ENCODE measurements around the gene LRP6.

Gene LRP6

DNA sequence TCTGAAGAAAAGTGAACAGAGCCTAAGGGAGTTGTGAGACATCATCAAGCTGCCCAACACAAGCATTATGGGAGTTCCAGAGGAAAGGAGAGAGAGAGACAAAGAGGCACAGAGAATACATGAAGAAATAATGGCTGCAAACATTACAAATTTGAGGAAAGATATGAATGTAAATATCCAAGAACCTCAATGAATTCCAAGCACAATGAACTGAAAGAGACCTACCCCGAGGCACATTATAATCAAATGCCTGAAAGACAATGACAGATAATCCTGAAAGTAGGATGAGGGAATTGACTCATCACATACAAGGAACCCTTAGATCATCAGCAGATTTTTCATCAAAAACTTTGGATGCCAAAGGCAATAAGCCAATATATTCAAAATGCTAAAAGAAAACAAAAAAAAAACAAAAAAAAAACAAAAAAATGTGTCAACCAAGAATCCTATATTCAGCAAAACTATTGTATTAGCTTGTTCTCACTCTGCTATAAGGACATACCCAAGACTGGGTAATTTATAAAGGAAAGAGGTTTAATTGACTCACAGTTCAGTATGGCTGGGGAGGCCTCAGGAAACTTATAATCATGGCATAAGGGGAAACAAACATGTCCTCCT is 158.3 kb downstream of the LRP6 start:
- DNase-seq: no peak

DNA sequence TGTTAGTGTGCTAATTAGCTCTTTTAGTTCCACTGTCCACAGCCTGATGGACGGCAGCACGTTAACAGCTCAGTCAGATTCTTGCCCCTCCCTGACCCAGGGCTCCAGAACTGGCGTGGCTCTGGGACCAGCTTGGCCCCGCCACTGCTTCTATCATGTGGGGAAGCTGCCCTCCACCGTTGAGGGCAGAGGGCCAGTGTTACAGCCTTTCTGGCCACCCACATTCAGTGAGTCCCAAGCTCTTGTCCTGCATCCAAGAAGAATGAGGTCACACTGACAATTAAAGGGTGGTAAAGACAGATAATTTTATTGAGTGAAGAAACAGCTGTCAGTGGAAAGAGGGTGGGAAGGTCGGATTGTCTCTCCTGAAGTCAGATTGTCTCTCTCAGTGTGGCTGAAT is 159.2 kb downstream of the LRP6 start:
- DNase-seq: no peak

DNA sequence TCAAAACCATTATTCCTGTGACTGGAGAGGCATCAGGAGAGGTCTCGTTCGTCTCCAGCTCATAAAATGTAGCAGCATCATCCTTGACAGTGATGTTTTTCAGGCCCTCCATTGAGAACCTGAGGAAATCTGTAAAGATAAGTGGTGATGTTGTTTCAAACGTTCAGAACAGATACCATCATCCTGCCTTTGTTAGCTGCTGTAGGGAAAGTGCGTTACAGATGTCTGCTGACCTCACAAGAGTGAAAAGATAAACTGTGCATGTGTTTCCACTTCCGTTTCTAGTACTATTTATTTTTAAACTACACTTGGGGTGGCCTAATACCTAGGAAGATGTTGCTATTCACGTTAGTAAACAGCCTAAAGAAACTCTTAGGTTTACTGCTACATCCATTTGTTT is 167.7 kb downstream of the LRP6 start:
- DNase-seq: no peak

DNA sequence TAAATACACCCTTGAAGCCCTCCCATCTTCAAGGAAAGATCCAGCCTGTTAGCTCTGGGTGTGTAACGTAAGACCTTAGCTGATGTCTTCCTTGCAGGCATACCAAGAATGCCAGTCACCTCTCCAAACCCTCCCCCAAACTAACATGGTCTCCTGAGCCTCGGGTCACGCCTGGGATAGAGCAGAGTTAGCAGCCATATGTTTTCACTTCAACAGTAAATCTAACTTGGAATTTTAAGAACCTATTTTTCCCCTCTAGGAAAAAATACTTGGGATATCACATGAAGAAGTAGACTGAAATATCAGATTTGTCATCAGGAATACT is 168.2 kb downstream of the LRP6 start:
- no peak for DNase-seq

DNA sequence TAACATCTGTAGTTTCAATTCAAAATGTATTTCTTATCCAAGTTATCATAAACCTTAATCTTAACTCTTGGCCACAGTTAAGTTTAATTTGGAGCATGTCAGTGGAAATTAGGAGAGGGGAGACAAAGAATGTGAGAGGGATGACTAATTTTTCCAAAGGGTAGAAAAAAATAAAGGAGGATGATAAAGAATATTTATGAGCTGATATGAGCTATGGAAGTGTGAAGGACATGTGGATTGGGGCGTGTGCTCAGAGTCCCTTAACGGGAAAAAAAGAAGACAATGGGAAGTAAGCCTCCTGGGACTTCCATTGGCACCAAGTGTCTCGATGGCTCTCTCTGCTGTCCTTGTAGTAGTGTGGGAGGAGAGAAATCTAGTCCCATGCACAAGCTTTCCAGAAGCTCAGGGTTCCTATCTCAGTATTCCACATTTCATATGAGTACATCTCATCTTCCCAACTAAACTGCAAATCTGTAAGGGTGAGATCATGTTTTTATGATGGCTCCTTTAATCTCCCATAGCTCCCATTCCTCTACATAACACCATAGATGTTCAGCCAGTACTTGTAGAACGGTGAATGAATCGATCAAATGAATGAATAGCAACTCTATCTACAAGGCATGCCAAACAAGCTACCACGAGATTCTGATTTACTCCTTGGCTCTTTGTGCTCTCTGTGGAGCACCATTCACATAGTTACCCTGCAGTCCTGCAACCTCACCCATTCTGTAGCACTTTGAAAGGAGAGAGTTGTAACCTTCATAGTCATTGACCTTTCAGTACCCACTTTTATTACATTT is 168.8 kb downstream of the LRP6 start:
- no peak for DNase-seq

DNA sequence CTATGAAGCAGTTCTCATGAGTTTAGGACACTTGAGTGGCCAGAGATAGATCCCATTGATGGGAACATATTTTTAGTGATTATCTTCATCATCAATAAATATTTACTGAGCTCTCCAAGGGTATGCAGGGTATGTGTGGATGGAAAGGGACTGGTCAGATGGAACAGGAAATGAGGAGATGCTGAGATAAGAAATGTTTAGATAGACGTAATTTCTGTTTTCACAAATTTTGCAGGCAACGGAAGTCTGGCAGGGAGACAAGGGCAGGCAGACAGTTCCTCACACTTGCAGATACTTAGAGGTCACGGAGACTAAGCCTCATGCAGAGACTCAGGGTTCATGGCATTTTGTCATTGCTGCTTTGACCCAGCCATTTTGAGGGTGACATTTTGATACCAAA is 171.8 kb downstream of the LRP6 start:
- DNase-seq: no peak

DNA sequence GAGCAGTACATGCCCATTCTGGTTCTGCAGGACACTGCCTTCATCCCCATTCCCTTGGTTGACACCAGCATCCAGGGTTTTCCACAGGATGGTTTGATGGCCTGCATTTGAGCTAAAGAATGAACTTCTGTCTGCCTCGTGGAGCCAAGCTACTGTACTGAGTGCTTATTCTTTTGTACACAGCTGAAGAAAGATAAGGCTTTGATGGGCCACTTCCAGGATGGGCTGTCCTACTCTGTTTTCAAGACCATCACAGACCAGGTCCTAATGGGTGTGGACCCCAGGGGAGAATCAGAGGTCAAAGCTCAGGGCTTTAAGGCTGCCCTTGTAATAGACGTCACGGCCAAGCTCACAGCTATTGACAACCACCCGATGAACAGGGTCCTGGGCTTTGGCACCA is 172.4 kb downstream of the LRP6 start:
- no peak for DNase-seq

DNA sequence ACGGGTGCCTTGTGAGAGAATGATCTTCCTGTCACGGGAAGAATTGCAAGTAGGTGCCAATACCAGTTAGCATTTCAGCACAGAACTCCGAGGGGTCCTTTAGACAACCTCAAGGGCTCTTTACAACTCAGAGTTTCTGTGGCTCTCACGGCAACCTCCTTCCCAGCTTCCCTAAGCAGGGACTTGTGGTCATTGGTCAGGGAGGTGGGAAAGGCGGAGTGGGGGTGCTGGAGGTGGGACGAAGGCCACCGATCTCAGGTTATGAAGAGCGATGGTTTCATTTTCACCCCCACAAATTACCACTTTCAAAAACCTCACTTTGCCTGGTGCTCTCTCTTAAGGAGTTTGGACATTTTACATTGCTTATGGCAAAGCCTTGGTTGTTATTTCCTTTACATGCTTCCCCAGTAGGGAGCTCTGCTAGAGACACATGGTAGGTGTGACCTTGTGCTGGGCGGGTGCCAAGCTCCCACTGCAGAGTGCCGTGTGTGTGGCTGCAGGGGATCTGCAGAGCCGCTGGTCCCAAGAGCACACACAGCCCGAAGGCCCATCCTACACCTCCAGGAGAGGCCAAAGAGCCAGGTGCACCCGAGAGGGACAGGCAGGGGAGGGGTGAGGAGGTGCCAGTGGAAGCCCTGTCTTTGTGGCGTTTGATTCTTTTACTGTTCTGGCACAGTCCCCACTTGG is 174.7 kb downstream of the LRP6 start:
- no peak for DNase-seq

DNA sequence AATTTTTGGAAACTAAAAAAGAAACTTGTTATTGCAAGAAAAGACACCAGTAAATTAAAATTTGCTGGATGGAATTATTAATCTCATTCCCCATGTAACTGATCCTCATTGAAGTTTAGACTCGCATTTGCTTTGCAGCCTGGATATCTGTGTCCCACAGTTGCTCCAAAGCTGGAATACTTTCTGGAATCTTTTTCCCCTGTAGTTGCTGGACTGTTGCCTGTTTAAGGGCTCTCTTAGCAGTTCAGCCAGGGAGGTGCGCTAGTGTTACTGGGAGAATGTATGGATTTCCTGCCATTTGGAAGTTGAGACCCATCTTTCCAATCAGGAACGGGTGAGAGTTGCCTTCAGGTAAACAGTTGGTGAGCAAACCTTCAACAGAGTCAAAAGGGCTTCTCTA is 175.8 kb downstream of the LRP6 start:
- no peak for DNase-seq

DNA sequence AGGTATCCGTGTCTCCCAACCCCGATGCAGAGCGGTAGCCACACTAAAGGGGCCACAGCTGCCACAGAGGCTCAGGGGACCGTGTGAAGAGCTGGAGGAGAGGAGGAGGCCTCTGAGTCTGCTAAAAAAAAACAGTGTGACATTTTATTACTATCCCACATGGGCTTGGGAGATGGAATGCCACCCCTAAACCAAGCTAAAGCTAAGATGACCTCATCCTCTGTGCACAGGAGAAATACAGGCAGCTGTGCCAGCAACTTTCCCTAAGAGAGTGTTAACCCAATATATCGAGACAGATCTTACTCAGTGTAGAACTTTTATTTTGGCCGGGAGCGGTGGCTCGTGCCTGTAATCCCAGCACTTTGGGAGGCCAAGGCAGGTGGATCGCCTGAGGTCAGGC is 178.1 kb downstream of the LRP6 start:
- DNase-seq: no peak

DNA sequence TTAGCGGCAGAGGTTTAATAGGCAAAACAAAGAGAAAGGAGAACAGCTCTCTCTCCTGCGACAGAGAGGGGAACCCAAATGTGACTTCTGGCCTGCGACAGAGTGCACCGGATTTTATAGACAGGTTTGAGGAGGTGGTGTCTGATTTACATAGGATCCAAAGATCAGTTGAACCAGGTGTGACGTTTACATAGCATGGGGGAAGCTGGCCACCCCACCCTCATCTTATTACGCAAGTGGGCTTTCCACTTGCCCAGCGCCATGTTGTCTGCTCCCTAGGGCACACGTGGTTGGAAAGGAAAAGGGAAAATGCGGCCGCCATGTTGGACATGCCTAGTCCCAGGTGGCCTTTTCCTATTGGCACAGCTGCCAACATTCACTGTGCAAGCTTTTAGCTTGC is 178.7 kb downstream of the LRP6 start:
- DNase-seq: no peak

DNA sequence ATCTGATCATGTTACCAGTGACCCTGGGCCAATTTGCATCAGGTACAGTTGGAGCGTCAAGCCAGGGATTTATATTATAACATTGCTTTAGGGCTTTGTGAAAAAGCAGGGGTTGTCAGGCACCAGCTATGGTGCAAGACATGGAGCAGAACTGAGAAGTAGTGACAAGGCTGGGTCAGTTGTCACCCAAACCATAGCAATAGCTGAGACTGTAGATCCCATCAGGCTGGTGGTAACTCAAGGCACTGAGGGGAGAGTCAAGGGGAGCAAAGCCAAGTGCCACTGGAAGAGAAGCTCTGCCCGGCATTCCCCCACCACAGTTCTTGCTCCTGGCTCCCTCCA is 179.2 kb downstream of the LRP6 start:
- DNase-seq: no peak

DNA sequence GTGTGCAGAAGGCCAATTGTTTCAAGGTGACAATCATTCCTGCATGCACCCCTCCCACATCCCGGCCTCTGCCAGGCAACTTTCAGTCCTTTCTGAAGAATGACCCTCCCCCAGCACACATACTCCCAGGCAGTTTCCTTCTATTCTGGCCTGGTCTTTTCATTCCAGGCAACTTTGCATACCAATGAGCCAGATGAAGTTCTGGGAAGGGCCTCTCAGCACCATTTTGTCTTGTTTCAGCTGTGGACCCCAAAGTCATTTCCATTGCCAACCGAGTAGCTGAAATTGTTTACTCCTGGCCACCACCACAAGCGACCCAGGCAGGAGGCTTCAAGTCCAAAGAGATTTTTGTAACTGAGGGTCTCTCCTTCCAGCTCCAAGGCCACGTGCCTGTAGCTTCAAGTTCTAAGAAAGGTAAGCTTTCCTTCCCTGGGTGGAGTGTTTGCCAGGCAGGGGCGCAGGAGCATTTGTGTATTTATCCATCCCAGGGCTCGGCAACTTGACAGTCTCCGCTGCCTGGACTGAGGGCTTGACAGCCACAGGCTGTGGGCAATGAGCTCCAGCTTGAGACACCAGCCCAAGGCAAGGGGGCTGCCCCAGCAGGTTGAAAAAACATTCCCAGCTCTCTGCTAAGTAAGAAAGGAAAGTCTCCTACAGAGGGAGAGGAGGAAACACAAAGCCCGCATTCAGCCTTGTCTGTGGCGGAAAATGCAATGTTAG is 179.7 kb downstream of the LRP6 start:
- DNase-seq: no peak

DNA sequence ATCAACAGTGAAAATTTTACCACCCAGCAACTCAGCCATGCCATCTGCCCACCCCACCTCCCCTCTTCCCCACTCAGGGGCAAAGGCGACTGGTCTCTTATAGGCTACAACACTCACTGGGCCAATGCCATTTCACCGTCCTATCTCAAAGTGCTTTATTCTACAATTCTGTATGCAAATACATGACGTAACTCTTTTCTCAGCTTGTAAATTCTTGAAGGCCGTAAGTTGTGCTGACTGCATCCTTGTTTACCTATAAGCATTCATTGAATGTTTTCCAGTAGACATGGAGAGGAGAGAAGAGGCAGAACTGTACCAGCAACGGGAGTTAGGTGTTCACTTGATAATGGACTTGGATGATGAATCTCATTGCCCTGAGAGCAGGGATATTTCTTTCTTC is 180.5 kb downstream of the LRP6 start:
- DNase-seq: no peak

DNA sequence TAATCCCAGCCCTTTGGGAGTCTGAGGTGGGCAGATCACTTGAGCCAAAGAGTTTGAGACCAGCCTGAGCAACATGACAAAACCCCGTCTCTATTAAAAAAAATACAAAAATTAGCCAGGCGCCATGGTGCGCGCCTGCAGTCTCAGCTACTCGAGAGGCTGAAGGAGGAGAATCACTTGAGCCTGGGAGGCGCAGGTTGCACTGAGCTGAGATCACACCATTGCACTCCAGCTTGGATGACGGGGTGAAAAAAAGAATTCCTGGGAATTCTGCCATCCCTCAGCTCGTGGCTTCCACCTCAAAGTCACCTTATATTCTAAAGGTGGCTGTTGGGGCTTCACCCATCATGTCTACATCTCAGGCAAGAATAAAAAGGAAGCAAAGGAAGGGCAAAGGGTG is 183.2 kb downstream of the LRP6 start:
- no peak for DNase-seq

DNA sequence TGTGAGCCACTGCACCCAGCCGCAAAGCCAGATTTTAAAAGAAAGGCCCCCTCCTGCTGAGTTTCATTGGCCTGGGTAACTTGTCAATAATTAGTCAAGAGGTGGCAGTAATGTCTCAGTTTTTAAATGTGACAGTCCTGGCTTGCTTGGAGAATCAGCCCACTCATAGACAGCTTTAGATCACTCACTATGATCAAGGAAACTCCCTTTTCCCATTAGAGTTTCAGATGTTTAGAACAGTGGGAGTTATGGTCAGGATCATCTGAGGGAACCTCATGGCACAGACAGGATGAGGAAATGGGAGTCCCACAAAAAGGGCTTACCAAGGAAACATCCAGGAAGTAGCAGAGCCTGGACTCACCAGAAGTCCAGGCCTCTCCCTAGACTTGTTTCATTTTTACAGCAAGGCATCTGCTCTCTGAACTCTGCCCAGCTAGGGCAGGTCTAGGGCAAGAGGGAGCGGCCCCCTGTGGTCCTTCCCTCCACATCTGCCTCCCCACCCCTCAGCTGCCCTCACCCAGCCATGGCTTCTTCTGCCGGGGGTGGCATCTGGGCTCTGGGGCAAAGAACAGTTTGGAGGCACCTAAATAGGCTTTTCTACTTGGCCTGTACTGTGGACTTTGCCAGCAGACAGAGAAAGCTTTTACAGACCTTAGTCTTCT is 184.9 kb downstream of the LRP6 start:
- DNase-seq: peak; percentile 15

DNA sequence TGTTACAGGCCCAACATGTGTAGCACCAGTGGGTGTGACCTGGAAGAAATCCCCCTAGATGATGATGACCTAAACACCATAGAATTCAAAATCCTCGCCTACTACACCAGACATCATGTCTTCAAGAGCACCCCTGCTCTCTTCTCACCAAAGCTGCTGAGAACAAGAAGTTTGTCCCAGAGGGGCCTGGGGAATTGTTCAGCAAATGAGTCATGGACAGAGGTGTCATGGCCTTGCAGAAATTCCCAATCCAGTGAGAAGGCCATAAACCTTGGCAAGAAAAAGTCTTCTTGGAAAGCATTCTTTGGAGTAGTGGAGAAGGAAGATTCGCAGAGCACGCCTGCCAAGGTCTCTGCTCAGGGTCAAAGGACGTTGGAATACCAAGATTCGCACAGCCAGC is 187.6 kb downstream of the LRP6 start:
- no peak for DNase-seq

DNA sequence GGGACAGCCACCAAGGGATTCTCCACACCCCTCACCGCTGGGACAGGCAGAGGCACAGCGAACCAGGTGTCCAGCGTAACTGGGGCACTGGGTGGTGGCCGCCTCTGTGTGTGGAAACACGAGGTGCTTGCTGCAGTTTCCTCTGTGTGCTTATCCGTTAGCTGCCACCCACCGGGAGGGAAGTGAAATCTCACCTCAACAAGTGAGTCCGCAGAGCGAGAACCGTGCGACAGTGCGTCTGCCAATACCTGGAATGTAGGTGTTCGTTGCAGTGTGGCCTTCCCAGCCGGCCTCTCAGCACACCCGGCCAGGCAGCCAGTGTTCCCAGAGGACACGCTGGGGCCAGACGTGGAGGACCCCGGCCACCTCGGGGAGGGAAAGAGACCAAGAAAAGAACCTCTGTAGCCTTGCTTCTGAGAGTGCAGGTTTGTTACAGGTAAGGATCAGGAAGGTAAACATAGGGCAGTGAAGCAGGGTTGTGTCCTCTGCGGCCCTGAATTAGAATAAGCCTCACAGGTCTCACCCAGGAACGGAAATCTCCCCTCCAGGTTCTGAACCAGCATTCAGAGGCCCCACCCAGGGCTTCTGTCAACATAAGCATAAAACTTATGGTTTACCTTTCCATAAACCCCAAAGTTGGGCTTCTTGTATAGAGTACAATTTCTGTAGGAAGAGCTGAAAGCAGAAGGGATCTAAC is 194.6 kb downstream of the LRP6 start:
- DNase-seq: no peak

DNA sequence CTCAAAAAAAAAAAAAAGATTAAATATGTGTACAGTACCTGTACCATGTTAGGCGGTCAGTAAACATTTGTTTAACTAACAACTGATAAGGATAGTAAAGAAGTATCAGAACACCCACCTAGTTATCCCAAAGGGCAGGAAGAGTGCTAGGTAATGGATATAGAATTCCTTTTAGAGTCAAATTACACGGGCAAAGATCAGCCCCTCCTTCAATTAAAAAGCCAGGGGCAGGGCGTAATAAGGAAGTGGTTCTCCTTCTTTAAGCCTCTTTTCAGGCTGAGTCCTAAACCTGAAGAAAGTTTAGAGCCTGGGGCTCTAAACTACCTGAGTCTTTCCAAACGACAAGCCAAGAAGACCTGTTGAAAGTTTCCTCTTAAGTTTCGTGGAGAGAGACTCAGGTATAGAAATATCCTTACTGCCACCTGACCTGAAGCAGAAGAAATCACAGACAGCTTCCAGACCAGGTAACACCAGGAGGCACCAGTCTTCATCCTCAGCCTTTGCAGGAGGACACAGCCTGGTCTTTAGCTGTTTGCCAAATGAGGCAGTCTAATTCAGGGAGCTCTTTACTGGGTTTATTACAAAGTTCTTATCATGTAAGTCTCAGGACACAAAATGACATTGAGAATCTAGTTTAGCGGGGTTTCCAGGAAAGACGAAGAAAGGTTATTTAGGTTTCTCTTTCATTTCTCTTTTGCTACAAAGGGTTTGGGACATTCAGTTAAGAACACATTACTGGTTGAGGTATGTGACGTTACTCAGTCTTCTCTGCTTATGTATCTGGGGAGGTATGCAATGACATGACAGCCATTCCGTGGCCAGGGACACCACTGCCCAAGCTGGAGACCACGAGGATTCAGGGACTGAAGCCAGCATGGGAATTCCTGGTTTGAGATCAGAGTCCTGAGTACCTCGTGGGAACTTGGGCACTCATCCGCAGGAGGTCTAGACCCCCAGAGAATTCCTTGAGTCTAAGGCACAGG is 195.9 kb downstream of the LRP6 start, which contains the start of gene BCL2L14:
BCL2L14 (plus strand) TSS at position 266 of the 983 bp plus-strand sequence. CDS start 8,367 bp downstream, outside the sequence.
- DNase-seq: no peak

DNA sequence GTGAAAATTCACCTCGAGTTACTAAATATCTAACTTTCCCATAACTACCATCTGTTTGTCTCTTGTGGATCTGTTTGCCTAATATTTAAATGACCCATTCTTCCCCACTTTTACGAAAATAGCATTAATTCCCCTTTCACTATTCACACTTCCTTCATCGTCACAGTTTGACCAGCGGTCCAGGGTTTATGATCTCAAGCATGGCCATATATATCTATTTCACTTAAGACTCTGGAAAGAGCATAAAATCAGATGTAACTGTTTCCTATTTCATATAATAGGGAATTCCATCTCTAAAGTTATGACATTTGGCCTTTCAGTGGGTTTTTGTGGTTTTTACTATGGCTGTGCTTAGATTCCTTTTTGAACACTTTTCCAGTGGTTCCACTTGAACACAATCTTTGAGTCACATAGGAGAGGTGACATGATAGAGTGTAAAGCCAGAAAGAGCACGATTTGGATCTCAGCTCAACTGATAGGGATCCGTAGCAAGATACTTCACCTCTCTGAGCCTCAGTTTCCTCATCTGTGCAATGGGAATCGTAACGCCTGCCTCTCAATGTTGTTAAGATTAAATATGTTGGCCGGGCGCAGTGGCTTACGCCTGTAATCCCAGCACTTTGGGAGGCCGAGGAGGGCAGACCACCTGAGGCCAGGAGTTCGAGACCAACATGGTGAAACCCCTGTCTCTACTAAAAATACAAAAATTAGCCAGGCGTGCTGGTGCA is 196.9 kb downstream of the LRP6 start:
- DNase-seq: no peak

DNA sequence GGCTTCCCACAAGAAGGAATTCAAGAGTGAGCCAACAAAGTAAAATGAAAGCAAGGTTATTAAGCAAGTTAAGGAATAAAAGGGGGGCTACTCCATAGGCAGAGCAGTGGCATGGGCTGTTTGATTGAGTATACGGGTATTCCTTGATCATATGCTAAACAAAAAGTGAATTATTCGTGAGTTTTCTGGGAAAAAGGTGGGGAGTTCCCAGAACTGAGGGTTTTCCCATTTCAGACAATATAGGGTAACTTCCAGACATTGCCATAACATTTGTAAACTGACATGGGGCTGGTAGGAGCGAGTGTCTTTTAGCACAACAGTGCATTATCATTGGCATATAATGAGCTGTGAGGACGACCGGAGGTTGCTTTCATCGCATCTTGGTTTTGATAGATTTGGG is 198.1 kb downstream of the LRP6 start:
- DNase-seq: no peak

All from retina (tissue), 1 donor.